Lung (tissue), 12 donors: ENCODE measurements around the gene RSPO1. TPM values are rescaled to one million over a fixed set of nuclear protein-coding genes. Genes with fewer than 3 reads are reported as not detected.

Experiments
- ATAC-seq: fragments of 200-7000 bp; cut with Tn5 transposase; one replicate; pipeline ENCODE4 v1.9.1; 2020; ENCODE audit warnings: moderate number of reproducible peaks; ENCODE audit not compliant: insufficient read depth, low FRiP score
- DNase-seq, 3 donors: peaks; one replicate each; pipeline ENCODE4 v3.0.0-alpha.2; 2013 to 2017
- H3K27ac ChIP-seq, 2 donors: one replicate each; pipeline ENCODE4 v1.5.1; 2013; ENCODE audit warnings: mild to moderate bottlenecking in 2 of 2, moderate library complexity in 2 of 2, control low read depth in 1 of 2, inconsistent platforms in 1 of 2, low read depth in 1 of 2, low read length in 1 of 2
- H3K27me3 ChIP-seq, 3 donors: one replicate each; pipeline ENCODE4 v1.5.1; 2013; ENCODE audit warnings: low read length in 2 of 3; ENCODE audit not compliant: control insufficient read depth in 3 of 3, insufficient read depth in 3 of 3
- H3K36me3 ChIP-seq, 4 donors: one replicate each; pipeline ENCODE4 v1.5.1; 2013; ENCODE audit warnings: low read length in 4 of 4, mild to moderate bottlenecking in 1 of 4, moderate library complexity in 1 of 4; ENCODE audit not compliant: control insufficient read depth in 4 of 4, insufficient read depth in 4 of 4
- H3K4me1 ChIP-seq, 5 donors: one replicate each; pipeline ENCODE4 v1.5.1; 2013; ENCODE audit warnings: low read length in 5 of 5, mild to moderate bottlenecking in 2 of 5, moderate library complexity in 1 of 5; ENCODE audit not compliant: control insufficient read depth in 5 of 5, insufficient read depth in 5 of 5
- H3K4me3 ChIP-seq: one replicate; pipeline ENCODE4 v1.5.1; 2013; ENCODE audit warnings: mild to moderate bottlenecking, control low read depth, moderate library complexity
- H3K9ac ChIP-seq, 2 donors: one replicate each; pipeline ENCODE4 v1.5.1; 2013; ENCODE audit warnings: low read length in 2 of 2, control low read depth in 1 of 2; ENCODE audit not compliant: insufficient read depth in 1 of 2
- H3K9me3 ChIP-seq, 4 donors: one replicate each; pipeline ENCODE4 v1.5.1; 2013; ENCODE audit warnings: low read length in 3 of 4, mild to moderate bottlenecking in 1 of 4, moderate library complexity in 1 of 4; ENCODE audit not compliant: control insufficient read depth in 4 of 4, insufficient read depth in 3 of 4
- CTCF ChIP-seq: IDR thresholded peaks from 2 replicates; pipeline ENCODE4 v1.5.1; 2012; ENCODE audit warnings: mild to moderate bottlenecking; ENCODE audit errors: control extremely low read depth, extremely low read depth
- WGBS, 2 donors: extraction: QIAGEN DNeasy Blood & Tissue Kit; methylation state at CpG; one replicate each; pipeline ENCODE4 v1.1.7; 2013; 5-methylcytosine and 5-hydroxymethylcytosine counted together
- polyA plus RNA-seq, 2 donors: library from polyadenylated mRNA; stranded (reverse); fragments of 200-250 nt; gene quantifications; one replicate each; pipeline ENCODE4 v1.2.1, GENCODE V29; 2013
- total RNA-seq, 2 donors: library from RNA; depleted of rRNA in 1 of 2; stranded (reverse); fragments of >200 nt in 1 of 2; gene quantifications; one replicate each; pipeline ENCODE4 v1.2.1, GENCODE V29; 2014 to 2021
- donor health status: control.
- donor health status: control.
- donor health status: Bipolar disorder and iron deficiency.
- donor health status: healthy.
- donor health status: DM: yes; HTN: yes; CAD: no.

Gene RSPO1
- total and polyA plus RNA-seq, 4 donors: 0.43 to 1.7 (median 1.2) TPM

DNA sequence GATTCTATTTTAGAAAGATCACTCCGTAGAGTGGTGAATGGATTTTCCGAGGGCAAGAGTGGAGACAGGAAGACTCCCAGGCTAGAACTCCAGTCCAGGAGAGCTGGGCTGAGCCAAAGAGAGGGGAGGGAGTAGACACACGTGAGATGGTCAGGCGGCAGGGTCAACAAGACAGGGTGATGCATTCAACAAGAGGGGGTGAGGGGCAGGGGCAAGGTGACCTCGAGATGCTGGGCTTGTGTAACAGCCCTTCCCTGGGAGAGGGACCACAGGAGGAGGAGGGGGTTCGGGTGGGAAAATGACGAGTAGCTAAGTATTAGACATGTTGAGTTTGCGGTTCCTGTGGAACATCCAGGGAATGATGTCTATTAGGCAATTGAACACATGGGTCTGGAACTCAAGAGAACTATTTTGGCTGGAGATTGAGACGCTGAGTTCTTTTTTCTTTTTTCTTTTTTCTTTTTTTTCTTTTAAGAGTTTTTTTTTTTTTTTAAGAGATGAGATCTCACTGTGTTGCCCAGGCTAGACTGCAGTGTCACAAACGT lies 13.3 kb downstream of the RSPO1 start:
- Histone ChIP-seq H3K9me3 (peaks cover 0 to 4% (median 0%) of the 10 kb centered on the region in 4 donors), H3K27ac (no peak overlapping the region), H3K9ac (no peak overlapping the region), H3K4me3 (no peak overlapping the region), H3K4me1 (no peaks in the 10 kb centered on the region), H3K36me3 (no peaks in the 10 kb centered on the region), H3K27me3 (peaks cover 3 to 12% (median 7%) of the 10 kb centered on the region in 3 donors)
- DNase-seq (no peak), ATAC-seq (no peak)
- no peak for TF ChIP-seq CTCF
- 61 to 67% methylated on average over 10 of the region's 10 CpGs for WGBS, 2 donors

- peaks cover 3 to 17% (median 7%) of the 10 kb centered on the region in 3 donors for H3K27me3 ChIP-seq
- ATAC-seq: no peak
- no peak for DNase-seq
- no peak overlapping the region for H3K4me3 ChIP-seq
- 84 to 88% methylated on average over 6 of the region's 6 CpGs for WGBS, 2 donors
- H3K36me3 ChIP-seq: no peaks in the 10 kb centered on the region
- H3K27ac ChIP-seq: no peak overlapping the region
- no peak overlapping the region for H3K9ac ChIP-seq
- peaks cover 0 to 4% (median 0%) of the 10 kb centered on the region in 4 donors for H3K9me3 ChIP-seq
- no peaks in the 10 kb centered on the region for H3K4me1 ChIP-seq
- TF ChIP-seq CTCF: no peak
Measured at GRCh38 chr1:37620707-37621106, 14.0 kb downstream of the RSPO1 start.

DNA sequence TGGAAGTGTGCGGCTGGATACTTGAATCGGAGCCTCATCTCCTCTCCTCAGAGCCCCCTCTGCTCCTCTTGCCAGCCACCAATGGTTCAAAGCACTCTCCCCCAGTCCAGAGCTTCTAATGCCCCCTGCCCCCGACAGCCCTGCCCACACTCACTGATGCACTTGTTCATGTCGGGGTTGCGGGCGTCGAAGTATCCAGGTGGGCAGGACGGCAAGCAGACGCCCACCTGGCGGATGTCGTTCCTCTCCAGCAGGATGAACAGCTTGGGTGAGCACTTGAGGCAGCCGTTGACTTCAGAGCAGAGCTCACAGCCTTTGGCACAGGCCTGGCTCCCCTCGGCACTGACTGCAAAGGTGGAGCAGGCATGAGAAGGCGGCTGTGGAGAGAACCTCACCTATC lies 18.4 kb downstream of the RSPO1 start:
- no peak overlapping the region for H3K4me3 ChIP-seq
- 75 to 84% methylated on average over 14 of the region's 14 CpGs for WGBS, 2 donors
- peaks cover 0 to 4% (median 0%) of the 10 kb centered on the region in 4 donors for H3K9me3 ChIP-seq
- no peak for TF ChIP-seq CTCF
- H3K9ac ChIP-seq: no peak overlapping the region
- H3K27ac ChIP-seq: no peak overlapping the region
- DNase-seq (no peak), ATAC-seq (no peak)
- no peaks in the 10 kb centered on the region for H3K36me3 ChIP-seq
- peaks cover 0 to 18% (median 3%) of the 10 kb centered on the region in 3 donors for H3K27me3 ChIP-seq
- no peaks in the 10 kb centered on the region for H3K4me1 ChIP-seq

DNA sequence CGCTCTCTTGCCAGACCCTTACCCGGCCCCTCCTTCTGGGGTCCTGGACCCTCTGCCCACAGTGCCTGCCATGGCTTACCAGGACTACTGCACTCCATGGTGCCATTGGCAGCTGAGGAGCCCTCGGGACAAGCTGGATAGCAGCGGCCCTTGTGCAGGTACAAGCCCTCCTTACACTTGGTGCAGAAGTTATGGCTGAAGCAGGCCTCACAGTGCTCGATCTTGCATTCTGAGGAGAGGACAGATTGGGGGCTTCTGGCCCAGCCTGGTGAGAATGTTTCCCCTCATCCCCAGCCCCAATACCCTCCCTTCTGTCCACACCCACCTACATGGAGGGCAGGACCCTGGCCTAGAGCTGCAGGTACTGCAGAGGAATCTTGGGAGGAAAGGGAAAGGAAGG lies 20.6 kb downstream of the RSPO1 start:
- Histone ChIP-seq H3K9me3 (peaks cover 0 to 4% (median 0%) of the 10 kb centered on the region in 4 donors), H3K4me1 (no peaks in the 10 kb centered on the region), H3K27ac (no peak overlapping the region), H3K36me3 (no peaks in the 10 kb centered on the region), H3K4me3 (no peak overlapping the region), H3K27me3 (peaks cover 0 to 22% (median 3%) of the 10 kb centered on the region in 3 donors), H3K9ac (no peak overlapping the region)
- no peak for ATAC-seq
- DNase-seq: no peak
- 86 to 88% methylated on average over 5 of the region's 5 CpGs for WGBS, 2 donors
- no peak for TF ChIP-seq CTCF
